ENCODE results near the gene ADAM10.

Gene ADAM10

GRCh38 chr15:58573270-58573669 is 176.2 kb downstream of the ADAM10 start:
- no peak for DNase-seq

- no peak for DNase-seq
Measured at GRCh38 chr15:58572521-58572920, 177.0 kb downstream of the ADAM10 start.

DNA sequence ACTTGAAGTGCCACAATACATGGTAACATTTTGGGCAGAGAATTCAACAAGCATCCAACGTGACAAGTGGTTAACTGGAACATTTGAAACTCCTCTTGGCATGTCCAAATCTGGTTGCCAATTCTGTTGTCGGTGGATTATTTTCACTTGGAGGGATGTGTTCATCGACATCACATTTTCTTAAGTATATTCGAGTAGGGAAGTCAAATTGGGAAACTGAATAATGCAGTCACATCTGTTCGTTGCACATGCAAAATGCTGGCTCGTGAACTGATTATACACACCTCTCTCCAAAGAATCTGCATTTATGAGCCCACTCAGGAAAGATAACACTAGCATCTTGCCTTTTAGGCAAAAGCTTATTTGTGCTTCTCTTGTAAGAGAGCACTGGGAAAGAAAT is 178.0 kb downstream of the ADAM10 start:
- DNase-seq = no peak

DNA sequence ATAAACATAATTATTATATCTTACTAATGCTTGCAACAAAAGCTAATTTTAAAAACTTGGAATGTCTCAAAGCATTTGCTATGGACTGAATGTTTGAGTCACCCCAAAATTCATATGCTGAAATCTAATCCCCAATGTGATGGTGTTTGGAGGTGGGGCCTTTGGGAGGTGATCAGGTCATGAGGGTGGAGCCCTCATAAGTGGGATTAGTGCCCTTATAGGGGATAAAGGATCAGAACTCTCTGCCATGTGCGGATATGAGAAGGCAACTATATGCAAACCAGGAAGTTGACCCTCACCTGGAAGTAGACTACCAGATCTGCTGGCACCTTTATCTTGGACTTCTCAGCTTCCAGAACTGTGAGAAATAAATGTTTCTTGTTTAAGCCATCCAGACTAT is 180.1 kb downstream of the ADAM10 start:
- no peak for DNase-seq

DNA sequence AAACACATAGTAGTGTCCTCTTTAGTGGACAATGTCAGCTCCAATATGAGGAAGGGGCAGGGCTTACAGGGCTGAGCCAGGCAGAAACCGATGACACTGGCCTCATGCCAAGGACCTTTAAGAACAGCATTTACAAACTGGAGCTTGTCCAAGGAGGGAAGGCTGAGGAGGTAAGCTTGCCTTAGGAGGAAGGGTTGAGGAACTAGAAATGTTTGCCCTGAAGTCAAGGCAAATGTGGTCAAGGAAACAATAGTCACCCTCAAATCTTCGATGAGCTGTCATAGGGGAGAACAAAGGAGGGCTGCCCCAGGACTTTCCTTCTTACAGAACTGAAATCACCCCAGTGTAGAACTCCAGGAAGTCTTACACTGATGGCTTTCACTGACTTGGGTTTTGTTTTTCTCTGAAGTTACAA is 181.3 kb downstream of the ADAM10 start:
- DNase-seq = peak; percentile 43

GRCh38 chr15:58566029-58566428 is 183.5 kb downstream of the ADAM10 start:
- no peak for DNase-seq

DNA sequence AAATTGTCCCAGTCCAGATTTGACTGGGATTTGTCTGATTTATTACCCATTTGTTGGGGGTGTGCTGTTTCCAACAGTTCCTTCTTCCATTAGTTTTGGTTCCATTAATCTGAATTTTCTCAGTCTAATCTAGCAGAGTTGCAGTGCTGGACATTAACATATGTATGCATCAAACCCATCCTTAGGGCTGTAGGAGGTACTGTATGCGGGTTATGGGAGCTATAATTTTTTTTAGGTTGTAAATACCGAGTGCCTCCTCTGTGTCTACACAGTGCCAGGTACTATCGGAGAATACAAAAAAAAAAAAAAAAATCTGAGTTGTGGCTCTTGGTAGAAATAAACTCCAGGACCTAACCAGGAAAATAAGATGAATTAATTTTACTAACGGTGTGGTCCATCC is 183.9 kb downstream of the ADAM10 start:
- DNase-seq = no peak

DNA sequence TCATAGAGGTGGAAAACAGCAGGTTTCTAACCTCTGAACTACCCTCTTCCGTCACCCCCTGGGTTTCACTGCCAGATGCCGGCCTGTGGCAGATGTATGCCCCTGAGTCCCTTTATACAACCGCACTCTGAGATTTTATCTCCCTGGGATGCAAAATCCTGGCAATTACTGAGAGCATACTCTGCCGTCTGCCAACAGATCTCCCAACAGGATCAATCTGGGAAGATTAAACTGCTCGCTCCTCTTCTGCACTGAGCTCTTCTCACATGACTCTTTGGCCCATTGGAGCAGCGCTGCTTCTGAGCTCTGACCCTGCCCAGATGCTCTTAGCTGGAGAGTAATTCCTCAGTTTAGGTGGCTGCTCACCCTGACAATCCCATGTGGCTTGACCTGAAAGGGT is 184.5 kb downstream of the ADAM10 start:
- no peak for DNase-seq

GRCh38 chr15:58562135-58562534 is 187.4 kb downstream of the ADAM10 start:
- peak; percentile 36 for DNase-seq

- no peak for DNase-seq
Measured at GRCh38 chr15:58561321-58561720, 188.2 kb downstream of the ADAM10 start.

DNA sequence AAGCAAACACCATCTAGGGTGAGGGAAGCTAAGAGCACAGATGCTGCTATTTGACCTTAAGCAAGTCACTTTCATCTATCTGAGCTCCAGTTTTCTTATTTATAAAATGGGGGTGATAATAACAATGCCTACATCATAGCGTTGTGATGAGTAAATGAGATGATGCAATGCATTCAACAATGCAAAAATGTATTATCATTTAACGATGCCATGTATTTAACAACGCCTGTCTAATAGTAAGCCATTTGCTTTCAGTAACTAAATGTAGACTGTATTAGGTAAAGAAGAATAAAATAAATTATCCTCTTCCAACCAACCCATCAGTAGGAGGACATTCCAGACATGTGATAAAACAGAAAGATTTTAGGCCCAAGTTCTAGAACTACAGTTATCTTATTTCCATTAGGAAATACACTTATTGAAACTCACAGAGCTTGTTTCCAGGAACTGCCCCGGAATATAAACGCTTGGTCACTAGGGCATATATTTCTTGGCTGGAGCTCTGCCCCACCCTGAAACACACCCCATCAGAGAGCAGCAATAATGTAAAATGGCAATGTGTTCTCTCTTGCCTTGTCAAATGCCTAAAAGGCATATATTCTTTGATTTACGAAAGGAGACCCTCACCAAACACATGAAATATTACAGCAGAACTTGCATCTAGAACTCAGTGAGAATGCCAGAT is 189.5 kb downstream of the ADAM10 start:
- no peak for DNase-seq

DNA sequence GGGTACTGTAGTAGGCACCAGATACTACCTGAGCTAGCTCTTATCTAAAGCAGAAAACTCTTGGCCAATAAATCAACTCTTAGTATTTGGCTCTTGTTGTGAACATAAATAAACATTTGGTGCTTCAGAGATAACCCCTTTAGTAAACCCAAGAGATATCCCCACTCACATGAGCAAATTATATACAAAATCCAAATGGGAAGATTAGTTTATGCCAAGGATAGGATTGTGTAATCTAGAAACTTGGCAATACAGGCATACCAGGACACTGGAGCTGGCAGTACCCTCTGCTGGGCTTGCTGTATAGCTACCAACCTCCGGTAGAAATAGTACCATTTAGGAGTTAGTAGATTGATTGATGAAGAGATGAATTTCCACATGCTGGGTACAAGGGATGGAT is 190.7 kb downstream of the ADAM10 start:
- no peak for DNase-seq

DNA sequence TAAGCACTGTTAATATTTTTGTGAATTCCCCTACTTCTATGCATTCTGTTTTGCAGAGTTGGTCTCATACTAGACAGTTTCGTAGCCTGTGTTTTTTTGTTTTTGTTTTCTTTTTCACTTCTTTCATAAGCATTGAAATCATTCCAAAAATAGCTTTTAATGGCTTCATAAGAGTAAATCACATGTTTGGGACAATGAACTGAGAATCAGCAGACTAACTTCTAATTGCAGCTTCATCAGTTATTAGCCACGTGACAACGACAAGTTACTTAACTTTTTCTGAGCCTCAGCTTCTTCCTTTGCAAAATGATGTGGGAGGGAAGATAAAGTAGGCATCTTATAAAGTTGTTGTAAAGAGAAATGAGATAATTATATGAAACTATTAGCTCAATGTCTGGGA is 193.0 kb downstream of the ADAM10 start:
- DNase-seq = no peak

- no peak for DNase-seq
Measured at GRCh38 chr15:58556028-58556361, 193.5 kb downstream of the ADAM10 start.

DNA sequence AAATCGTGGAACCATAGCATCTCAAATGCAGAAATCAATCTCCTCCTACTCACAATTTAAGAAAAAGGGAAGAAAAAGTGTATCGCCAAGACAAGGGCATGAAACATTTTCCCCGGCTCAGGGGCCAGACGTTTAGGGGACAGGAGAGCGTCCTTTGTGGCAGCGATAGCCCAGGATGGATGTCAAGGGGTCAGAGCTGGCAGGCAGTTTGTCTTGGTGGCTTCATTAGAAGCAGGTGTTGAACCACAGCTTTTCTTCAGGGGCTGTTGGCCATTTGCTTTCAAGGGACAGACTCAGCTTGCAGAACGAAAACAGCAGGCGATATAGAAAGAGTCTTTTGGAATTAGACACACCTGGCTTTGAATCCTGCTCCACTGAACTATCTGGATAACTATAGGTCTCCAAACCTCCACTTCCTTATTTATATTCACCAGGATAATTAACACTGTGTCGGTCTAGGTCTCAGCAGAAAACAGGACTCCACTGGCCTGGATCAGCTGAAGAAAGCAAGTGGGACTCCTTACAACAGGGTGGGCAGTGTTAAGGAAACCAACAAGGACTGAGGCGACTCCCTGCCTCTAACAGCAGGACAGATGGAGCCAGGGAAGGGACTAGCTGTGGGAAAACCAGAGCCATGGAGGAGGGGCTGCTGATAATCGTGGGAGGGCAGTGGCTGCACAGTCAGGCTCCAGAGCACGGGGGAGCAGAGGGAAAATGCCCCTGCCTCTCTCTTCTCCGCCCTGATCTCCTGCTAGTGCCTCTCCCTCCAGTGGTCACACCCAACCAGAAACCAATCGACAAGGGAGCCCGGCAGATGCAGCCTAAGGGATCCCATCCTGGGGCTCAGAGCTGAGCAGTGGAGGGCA is 194.1 kb downstream of the ADAM10 start:
- no peak for DNase-seq

GRCh38 chr15:58554758-58555157 is 194.7 kb downstream of the ADAM10 start:
- DNase-seq = no peak

- no peak for DNase-seq
Measured at GRCh38 chr15:58553365-58553918, 196.1 kb downstream of the ADAM10 start.

DNA sequence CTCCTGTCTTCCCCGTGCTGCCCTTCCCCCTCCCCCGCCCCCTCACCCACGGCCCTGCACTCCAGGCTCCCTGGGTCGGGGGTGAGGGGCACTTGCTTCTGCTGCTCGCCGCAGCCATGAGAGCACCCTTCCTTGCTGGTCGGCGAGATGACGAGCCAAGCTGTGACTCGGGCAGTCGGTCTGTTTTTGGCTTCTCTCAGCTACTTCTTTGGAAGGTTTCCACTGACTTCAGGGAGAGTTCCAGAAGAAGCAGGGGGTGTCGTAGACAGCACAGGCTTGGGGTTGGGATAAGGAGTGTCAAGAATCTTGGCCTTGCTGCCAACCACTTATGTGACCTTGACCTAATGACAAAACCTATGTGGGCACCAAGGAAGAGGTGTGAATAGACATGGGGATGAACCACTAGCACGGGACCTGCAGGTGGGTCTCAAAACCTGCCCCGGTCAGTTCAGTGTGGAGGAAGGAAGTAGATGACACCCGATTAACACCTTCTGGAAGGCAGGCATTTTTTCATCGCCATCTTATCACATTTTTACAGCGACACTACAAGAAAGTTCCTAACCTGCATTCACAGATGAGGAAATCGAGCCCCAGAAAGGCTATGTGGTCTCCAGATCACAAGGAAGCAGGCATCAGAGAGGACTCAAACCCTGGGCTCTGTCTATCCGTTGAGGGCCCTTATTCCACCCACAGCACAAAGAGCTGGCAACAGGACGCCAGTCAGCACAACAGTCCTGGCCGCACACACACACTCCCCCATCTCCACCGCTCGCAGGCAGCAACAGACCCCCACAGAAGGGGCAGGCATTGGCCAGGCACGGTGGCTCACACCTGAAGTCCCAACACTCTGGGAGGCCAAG is 196.8 kb downstream of the ADAM10 start:
- DNase-seq = no peak

- no peak for DNase-seq
Measured at GRCh38 chr15:58551764-58552504, 197.6 kb downstream of the ADAM10 start.

DNA sequence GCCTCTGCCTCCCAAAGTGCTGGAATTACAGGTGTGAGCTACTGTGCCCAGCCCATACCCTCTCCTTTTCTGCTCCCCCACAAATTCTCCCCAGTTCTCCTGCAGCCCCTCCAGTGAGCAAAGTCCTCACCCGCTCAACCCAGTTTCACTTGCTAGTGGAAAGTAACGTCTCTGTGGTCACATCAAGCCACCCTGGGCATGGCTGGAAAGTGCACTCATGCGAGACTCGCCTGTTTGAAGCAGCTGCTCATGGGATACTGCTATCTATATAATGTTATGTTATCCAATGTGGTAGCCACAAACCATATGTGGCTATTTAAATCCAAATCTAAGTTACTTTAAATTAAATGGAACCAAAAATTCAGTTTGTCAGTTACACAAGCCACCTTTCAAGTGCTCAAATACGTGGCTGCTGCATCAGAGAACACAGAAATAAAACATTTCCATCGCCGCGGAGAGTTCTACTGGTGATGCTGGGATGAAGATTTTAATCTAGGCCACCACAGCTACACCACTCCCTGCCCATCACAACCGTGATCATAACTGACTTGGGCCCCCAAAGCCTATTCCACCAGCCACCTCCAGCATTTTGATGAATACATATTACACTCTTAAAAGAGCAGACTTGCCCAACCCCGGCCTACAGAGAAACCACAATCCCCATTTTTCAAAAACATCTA is 198.3 kb downstream of the ADAM10 start:
- DNase-seq = no peak

GRCh38 chr15:58549785-58550074 is 199.8 kb downstream of the ADAM10 start:
- DNase-seq = no peak

Measured in DMS79 (cell line).